MM.1S (cell line): Measurements from ENCODE around the gene SPINK14.

Source experiments
- DNase-seq: peaks from one replicate; pipeline ENCODE4 v3.0.0-alpha.2; 2015
- H2AFZ ChIP-seq: fragments of 300-600 bp; sonication (generic); 2 replicates; pipeline ENCODE4 v1.6.0; 2016; ENCODE audit warnings: antibody characterized with exemption, low read length
- H3F3A ChIP-seq: fragments of 300-600 bp; sonication (generic); 2 replicates; pipeline ENCODE4 v1.6.1; 2016; ENCODE audit warnings: mild to moderate bottlenecking, antibody characterized with exemption, low read length, moderate library complexity, mixed read lengths; ENCODE audit not compliant: insufficient read depth
- H3K27ac ChIP-seq: fragments of 300-600 bp; sonication (generic); 2 replicates; pipeline ENCODE4 v1.5.1; 2016; ENCODE audit warnings: mild to moderate bottlenecking, low read length
- H3K27me3 ChIP-seq: fragments of 300-600 bp; sonication (generic); replicated peaks from 2 replicates; pipeline ENCODE4 v1.6.0; 2016; ENCODE audit warnings: low read length; ENCODE audit not compliant: insufficient read depth
- H3K36me3 ChIP-seq: fragments of 300-600 bp; sonication (generic); replicated peaks from 2 replicates; pipeline ENCODE4 v1.6.1; 2016; ENCODE audit warnings: mild to moderate bottlenecking, low read length, mixed read lengths; ENCODE audit not compliant: insufficient read depth
- H3K4me1 ChIP-seq: fragments of 300-600 bp; sonication (generic); 2 replicates; pipeline ENCODE4 v1.6.1; 2016; ENCODE audit warnings: low read length, mixed read lengths
- H3K4me2 ChIP-seq: fragments of 300-600 bp; sonication (generic); 2 replicates; pipeline ENCODE4 v1.6.0; 2016; ENCODE audit warnings: low read depth, low read length
- H3K4me3 ChIP-seq: fragments of 300-600 bp; sonication (generic); 2 replicates; pipeline ENCODE4 v1.5.1; 2016; ENCODE audit warnings: low read length, mixed read lengths
- H3K79me2 ChIP-seq: fragments of 300-600 bp; sonication (generic); 2 replicates; pipeline ENCODE4 v1.6.1; 2016; ENCODE audit warnings: mixed run types, low read length, mixed read lengths
- H3K9ac ChIP-seq: fragments of 300-600 bp; sonication (generic); 2 replicates; pipeline ENCODE4 v1.6.1; 2016; ENCODE audit warnings: low read length, mixed read lengths
- H3K9me2 ChIP-seq: fragments of 300-600 bp; sonication (generic); replicated peaks from 2 replicates; pipeline ENCODE4 v1.6.1; 2016; ENCODE audit warnings: mild to moderate bottlenecking, low read length, mixed read lengths; ENCODE audit not compliant: insufficient read depth
- H3K9me3 ChIP-seq: fragments of 300-600 bp; sonication (generic); replicated peaks from 2 replicates; pipeline ENCODE4 v1.6.1; 2016; ENCODE audit warnings: mild to moderate bottlenecking, low read length, mixed read lengths; ENCODE audit not compliant: insufficient read depth
- H4K20me1 ChIP-seq: fragments of 300-600 bp; sonication (generic); 2 replicates; pipeline ENCODE4 v1.6.1; 2016; ENCODE audit warnings: mild to moderate bottlenecking, low read length, moderate library complexity, mixed read lengths; ENCODE audit not compliant: insufficient read depth
- CTCF ChIP-seq: fragments of 300-600 bp; sonication (generic); IDR thresholded peaks from 2 replicates; pipeline ENCODE4 v1.5.1; 2016; ENCODE audit warnings: antibody characterized with exemption, low read length, mixed read lengths
- EZH2 ChIP-seq: fragments of 300-600 bp; sonication (generic); optimal IDR thresholded peaks from 2 replicates; pipeline ENCODE3; 2017; ENCODE audit warnings: low read depth, mild to moderate bottlenecking, antibody characterized with exemption, low read length, mixed read lengths
- EZH2phosphoT487 ChIP-seq: fragments of 300-600 bp; sonication (generic); IDR thresholded peaks from 2 replicates; pipeline ENCODE4 v1.6.1; 2018; ENCODE audit warnings: antibody characterized with exemption, low read length

The SPINK14 gene

GRCh38 chr5:148179234-148179824 is 11.0 kb downstream of the SPINK14 start:
- no peak overlapping the region for H3K4me2 ChIP-seq
- no peak overlapping the region for H3K9ac ChIP-seq
- no peaks in the 10 kb centered on the region for H3F3A ChIP-seq
- H3K36me3 ChIP-seq, result no peaks in the 10 kb centered on the region
- no peaks in the 10 kb centered on the region for H3K4me1 ChIP-seq
- H4K20me1 ChIP-seq, result no peaks in the 10 kb centered on the region
- H3K27me3 ChIP-seq, result no peaks in the 10 kb centered on the region
- H3K79me2 ChIP-seq, result no peaks in the 10 kb centered on the region
- peak; percentile 76 for DNase-seq
- no peak overlapping the region for H3K27ac ChIP-seq
- no peaks in the 10 kb centered on the region for H3K9me2 ChIP-seq
- H2AFZ ChIP-seq, result no peak overlapping the region
- no peak overlapping the region for H3K4me3 ChIP-seq
- TF ChIP-seq EZH2phosphoT487 (no peak), CTCF (peak; percentile 76), EZH2 (no peak)
- H3K9me3 ChIP-seq, result no peaks in the 10 kb centered on the region

- Histone ChIP-seq H3K4me1 (0 out of 2 replicates have a peak, but pooled peaks cover 9% of the 10 kb centered on the region), H3K4me3 (no peak overlapping the region), H3K27me3 (no peaks in the 10 kb centered on the region), H3K27ac (no peak overlapping the region), H3K4me2 (no peak overlapping the region), H3F3A (no peaks in the 10 kb centered on the region), H3K9ac (no peak overlapping the region), H3K79me2 (no peaks in the 10 kb centered on the region), H3K9me3 (no peaks in the 10 kb centered on the region), H2AFZ (no peak overlapping the region), H3K9me2 (no peaks in the 10 kb centered on the region), H4K20me1 (no peaks in the 10 kb centered on the region), H3K36me3 (no peaks in the 10 kb centered on the region)
- DNase-seq, result peak; percentile 14
- TF ChIP-seq CTCF (no peak), EZH2 (no peak), EZH2phosphoT487 (no peak)
Observed at GRCh38 chr5:148186248-148187003, 18.1 kb downstream of the SPINK14 start.

- Histone ChIP-seq H2AFZ (no peak overlapping the region), H3K9me3 (no peaks in the 10 kb centered on the region), H3K4me1 (0 out of 2 replicates have a peak, but pooled peaks cover 9% of the 10 kb centered on the region), H3K9ac (no peak overlapping the region), H3K4me2 (no peak overlapping the region), H3K9me2 (no peaks in the 10 kb centered on the region), H3K79me2 (no peaks in the 10 kb centered on the region), H3K27me3 (no peaks in the 10 kb centered on the region), H3K4me3 (no peak overlapping the region), H4K20me1 (no peaks in the 10 kb centered on the region), H3K36me3 (no peaks in the 10 kb centered on the region), H3K27ac (no peak overlapping the region), H3F3A (no peaks in the 10 kb centered on the region)
- no peak for TF ChIP-seq CTCF
- no peak for TF ChIP-seq EZH2phosphoT487
- TF ChIP-seq EZH2, result no peak
- no peak for DNase-seq
Observed at GRCh38 chr5:148191010-148191409, 22.7 kb downstream of the SPINK14 start.
